ENCODE data around the gene LPIN1.

Gene LPIN1

GRCh38 chr2:11764359-11764758 lies 17.9 kb downstream of the LPIN1 start:
- no peak for DNase-seq

DNA sequence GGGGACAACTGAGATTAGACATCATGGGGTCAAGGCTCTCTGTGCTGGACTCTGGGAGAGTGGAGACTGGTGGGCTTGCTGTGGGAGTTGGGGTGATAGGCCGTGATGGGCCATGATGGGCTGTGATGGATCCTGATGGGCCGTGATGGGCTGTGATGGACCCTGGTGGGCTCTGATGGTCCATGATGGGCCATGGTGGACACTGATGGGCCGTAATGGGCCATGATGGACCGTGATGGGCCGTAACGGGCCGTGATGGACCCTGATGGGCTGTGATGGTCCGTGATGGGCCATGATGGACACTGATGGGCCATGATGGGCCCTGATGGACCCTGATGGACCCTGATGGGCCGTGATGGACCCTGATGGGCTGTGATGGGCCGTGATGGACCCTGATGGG lies 18.5 kb downstream of the LPIN1 start:
- DNase-seq: no peak

DNA sequence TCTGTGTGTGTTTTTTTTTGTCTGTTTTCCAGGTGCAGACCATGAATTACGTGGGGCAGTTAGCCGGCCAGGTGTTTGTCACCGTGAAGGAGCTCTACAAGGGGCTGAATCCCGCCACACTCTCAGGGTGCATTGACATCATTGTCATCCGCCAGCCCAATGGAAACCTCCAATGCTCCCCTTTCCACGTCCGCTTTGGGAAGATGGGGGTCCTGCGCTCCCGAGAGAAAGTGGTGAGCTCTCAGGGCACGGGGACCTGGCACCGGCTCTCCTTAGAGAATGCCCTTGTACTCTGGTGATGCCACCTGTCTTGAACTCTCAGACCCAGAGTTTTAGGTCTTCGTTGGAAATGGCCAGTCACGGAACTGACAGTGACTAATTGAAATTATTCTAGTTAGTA lies 19.1 kb downstream of the LPIN1 start:
- DNase-seq: no peak

GRCh38 chr2:11766016-11766415 lies 19.6 kb downstream of the LPIN1 start:
- no peak for DNase-seq

DNA sequence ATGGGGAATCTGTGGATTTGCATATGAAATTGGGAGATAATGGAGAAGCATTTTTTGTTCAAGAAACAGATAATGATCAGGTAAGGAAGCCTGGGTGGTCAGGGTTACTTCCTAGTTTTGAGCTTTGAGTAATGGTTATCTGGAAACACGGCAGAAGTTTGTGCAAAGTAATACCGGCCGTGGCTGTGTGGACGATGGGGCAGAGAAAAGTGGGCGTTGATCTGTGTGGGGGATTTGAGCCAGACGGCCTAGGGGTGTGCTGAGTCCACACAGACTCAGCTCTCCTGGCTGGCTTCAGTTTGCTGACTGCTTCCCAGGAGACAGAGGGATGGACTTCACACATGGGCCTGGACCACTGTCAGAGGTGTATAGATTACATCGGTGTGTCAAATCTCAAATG lies 21.3 kb downstream of the LPIN1 start:
- DNase-seq: no peak

GRCh38 chr2:11768946-11769345 lies 22.5 kb downstream of the LPIN1 start:
- no peak for DNase-seq

GRCh38 chr2:11769516-11769915 lies 23.1 kb downstream of the LPIN1 start:
- no peak for DNase-seq

DNA sequence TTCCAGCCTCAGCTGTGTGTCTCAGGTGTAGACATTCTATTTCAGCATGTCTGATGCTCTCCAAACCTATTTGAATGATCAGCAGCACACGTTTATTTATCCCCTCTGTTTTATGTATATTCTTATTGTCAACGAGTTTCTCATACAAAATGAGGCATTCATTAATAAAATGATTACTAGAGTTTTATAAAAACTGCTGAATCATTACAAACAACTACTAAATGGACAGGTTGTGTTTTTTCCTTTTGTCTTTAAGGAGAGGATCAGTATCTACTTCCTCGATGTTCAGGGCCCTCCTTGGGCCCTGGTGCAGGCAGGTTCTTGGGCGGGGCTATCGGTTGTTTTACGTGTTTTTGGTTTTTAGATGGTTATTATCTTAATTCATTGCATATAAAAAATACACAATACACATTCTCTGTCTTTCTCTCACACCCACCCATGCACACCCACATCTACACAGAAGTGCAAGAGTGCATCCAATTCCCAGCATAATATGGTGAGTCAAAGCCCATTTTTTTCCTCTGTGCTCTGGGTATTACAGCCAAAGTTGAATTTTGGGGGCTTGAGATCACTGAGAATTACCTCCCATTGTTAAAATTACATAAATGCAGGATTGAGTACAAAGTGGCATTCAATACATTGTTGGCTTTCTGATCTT lies 24.2 kb downstream of the LPIN1 start:
- no peak for DNase-seq

DNA sequence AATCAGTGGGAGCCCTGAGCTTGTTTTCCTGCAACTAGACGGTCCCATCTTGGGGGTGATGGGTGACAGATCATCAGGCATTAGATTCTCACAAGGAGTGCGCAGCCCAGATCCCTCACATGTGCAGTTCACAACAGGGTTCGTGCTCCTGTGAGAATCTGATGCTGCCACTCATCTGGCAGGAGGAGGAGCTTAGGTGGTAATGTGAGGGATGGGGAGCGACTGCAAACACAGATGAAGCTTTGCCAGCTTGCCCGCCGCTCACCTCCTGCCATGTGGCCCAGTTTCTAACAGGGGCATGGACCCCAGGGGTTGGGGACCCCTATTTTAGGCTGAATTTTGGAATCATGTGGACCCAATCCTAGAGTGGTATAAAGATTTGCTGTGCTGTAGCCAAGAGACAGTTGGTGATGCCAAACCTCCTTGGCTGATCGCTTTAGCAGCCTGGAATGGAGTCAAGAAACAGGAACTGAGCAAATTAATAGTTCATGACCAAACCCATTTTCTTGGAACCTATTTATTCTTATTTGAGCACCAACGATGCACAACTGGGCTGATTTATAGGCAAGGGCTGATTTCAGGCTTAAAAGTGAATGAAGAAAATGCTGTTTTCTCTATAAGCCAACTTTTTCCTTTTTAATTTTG lies 25.7 kb downstream of the LPIN1 start:
- no peak for DNase-seq

DNA sequence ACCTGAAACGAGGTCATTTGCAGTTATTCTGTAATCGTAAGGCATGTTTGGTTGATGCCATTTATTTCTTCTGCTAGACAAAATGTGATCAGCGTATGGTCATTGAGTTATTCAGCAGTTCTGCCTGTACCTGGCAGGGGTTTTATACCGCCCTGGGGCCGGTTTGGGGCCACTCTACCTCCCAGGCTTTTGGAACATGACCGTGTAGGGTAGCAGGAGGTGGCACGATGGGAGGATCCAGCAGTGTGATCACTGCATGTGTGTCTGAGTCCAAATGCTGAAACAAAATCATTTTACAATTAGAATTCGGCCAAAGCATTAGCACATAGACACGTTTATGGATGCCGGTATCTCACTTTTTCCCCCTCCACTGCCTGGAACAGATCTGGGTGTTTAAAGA lies 26.7 kb downstream of the LPIN1 start:
- no peak for DNase-seq

DNA sequence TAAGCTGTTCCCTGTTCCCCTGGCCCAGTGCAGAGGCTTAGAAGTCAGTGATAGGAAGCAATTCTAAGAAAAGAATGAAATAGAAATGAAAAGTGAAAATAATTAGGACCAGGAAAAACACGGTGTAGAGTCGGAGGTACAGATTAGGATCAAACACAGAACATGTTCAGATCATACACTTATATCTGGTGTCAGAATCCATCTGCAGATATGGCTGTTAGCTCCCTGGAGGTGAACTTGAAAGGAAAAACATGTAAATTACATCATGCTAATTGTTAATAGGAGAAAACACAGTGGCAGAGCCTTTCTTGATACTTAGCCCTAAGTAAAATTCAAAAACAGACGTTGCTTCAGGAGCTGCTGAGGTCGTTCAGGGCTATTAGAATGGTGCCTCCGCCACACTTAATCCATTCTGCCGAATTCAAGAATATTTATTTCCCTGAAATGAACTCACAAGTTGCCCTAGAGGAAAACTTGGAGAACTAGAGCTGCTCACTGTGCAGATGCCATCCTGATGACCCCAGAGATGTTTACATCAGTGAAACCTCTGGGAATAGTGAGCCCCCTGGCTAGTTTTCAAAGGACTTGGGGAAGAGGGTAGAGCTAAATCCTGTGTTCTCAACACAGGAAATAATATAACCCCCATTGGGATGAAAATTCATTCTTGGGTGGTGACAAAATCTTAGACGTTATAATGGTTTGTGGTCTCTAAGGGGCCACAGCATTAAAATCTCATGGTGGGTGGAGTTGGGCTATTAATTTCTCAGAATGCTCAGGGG lies 27.5 kb downstream of the LPIN1 start:
- no peak for DNase-seq

DNA sequence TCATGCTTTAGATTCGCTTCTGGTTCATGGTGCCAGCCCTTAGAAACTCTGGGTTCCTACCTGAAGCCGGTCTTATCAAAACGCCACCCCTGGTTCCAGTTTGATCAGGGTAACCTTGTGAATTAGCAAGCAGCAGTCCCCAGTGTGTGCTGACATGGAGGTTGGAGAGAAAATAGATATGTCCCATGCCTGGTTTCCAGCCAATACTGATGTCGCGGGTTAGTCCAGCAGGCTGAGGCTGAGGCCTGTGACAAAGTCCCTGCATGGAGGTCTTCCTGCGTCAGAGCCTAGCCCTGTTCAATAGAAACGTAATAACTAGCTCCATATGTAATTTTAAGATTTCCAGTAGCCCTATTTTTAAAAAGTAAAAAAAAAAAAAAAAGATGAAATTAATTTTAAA lies 28.2 kb downstream of the LPIN1 start:
- DNase-seq: no peak

GRCh38 chr2:11775384-11775783 lies 29.0 kb downstream of the LPIN1 start:
- DNase-seq: no peak

DNA sequence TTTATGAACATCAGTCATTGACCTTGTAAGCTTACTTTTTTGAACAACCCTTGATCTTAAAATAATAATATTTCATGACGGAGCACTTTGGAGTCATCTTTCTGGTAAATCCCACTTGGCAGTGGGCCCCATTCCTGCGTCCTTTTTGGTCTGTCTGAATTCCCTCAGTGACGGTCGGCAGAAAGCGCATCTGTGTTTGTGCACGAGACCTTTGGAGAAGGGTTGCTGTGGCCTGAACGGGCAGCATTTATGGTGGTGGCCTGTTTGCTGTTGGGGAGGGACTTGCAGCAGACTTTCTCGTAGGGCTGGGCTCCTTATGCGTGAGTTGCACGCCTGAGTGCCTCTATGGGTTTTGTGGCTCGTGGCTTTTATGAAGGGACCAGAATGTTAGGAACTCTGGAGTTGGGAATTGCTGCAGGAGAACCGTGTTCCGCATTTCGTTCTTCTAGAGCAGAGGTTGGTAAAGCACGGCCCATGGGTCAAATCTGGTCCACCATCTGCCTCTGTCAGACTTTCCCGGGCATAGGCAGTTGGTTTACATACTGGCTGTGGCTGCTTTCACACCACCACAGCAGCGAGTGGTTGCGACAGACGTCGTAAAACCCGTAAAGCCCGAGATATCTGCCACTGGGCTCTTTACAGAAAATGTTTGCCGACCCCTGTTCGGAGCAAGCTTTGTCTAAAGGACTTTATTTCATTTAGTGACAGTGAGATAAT lies 30.8 kb downstream of the LPIN1 start:
- no peak for DNase-seq

GRCh38 chr2:11777886-11778415 lies 31.5 kb downstream of the LPIN1 start:
- no peak for DNase-seq

GRCh38 chr2:11778416-11778815 lies 32.0 kb downstream of the LPIN1 start:
- no peak for DNase-seq

DNA sequence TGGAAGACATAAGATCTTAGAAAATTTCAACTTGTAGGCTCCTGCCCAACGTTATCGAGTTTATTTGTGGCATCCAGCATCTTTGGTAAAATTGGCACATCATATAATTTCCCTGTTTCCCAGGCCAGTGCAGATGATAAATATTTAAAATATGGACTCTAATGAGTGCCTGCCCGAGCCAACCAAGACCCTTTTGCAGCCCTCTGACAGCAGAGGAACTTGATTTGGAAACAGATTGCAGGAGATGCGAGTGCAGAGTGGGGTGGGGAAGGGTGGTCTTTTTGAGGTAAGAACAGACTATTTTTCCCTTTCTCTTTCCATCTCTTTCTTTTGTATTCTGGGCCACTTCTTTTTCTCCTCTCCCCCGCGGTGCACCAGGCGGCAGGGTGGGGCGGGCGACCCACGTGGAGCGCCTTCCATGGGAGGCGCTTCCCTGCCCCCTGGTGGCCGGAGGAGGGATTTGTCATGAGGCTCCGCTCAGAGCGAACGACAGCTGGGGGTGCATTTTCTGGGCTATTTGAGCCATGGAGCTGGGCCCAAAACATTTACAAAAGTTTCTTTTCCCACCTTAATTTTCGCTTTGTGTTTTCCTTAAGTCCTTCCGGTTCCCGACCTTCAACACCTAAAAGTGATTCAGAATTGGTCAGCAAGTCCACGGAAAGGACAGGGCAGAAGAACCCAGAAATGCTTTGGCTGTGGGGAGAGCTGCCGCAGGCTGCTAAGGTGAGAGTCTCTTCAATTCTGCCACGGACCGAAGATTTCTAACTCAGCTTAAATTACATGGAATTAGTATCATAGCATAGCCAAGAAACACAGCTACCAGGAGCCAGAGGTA lies 32.7 kb downstream of the LPIN1 start:
- DNase-seq: peak; percentile 82 to 91

DNA sequence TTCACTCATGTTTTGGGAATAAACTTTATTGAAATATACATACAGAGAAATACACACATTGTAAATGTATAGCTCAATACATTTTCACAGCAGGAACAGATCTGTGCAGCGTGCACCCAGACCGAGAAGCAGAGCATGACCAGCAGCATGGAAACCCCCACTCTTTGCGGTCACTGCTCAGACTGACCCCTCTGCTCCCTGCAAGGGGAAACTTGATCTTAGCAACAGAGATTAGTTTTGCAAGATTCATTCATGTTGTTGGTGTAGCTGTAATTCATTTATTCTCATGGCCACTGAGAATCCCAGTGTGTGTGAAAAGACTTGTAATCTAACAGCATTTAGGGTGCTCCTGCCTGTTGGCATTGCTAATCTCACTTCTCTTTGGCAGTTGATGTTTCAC lies 35.2 kb downstream of the LPIN1 start:
- DNase-seq: no peak

DNA sequence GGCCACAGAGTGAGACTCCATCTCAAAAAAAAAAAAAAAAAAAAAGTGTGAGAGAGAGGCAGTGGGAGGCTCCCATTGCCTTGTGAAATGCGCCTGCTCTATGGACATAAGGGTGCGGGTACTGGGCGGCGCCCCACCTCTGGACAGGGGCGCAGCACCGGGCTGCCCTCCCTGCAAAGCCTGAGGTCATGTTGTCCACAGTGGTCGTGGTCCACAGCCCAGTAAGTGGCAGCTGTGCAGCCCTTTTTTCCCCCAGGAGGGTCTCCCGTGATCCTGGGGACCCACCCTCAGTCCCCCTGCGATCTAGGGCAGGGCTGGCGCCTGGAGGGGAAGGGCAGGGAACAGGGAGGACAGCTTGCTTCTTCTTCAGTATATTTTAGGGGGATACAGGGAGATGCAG lies 37.8 kb downstream of the LPIN1 start:
- no peak for DNase-seq

DNA sequence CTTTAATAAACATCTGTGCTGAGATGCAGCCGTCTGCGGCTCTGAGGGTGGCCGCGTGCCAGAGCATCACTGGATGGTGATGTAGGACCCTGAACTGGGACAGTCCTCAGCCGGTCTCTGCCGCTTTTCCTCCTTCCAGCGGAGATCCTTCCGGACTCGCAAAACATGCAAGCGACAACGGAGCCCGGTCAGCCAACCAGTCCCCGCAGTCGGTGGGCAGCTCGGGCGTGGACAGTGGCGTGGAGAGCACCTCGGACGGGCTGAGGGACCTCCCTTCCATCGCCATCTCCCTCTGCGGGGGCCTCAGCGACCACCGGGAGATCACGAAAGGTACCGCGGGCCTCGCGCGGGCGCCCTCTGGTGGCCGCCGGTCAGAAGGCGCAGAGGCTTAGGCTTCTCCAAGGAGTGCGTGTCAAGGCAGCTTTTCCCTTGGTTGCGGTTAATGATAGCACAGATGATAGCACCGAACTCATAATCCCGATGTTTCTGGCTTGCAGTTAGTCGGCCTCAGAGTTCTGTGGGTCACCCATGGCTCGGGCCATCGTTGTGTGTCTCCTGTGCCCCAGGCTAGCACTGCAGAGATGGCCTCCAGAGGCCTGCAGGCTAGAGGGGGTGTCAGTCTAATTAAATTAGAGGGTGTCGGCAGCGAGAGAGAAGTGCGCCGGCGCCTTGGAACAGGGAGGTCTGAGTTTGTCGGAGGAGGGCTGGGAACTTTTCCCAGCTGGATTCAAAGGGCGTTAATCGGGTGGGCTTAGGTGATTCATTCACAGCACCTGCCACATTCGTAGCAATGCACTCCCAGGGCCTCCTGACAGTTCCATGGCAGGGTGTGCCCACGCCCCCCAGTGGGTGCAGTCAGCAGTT lies 38.5 kb downstream of the LPIN1 start:
- peak in 1 of 2 experiments; percentile 53 for DNase-seq

- no peak for DNase-seq
These were observed 39.1 kb downstream of the LPIN1 start for GRCh38 chr2:11785611-11785940.

Measured in stimulated activated CD4-positive, alpha-beta T cell treated with anti-CD3 and anti-CD28 coated beads, Interleukin-4, amount 100 ng/mL, for 4 hours (primary cell).